HG03095 (cell line): Measurements from ENCODE around the gene MGLL.
A peak's percentile ranks its signal among the peaks of the same experiment; 100 is the strongest.

ENCODE experiments used
- ATAC-seq: cut with Tn5 transposase; IDR thresholded peaks from one replicate; pipeline ENCODE4 v1.9.1; 2021; ENCODE audit warnings: moderate library complexity; ENCODE audit not compliant: unreplicated experiment

The MGLL gene

GRCh38 chr3:127775398-127776109 lies 46.8 kb downstream of the MGLL start:
- ATAC-seq: no peak

DNA sequence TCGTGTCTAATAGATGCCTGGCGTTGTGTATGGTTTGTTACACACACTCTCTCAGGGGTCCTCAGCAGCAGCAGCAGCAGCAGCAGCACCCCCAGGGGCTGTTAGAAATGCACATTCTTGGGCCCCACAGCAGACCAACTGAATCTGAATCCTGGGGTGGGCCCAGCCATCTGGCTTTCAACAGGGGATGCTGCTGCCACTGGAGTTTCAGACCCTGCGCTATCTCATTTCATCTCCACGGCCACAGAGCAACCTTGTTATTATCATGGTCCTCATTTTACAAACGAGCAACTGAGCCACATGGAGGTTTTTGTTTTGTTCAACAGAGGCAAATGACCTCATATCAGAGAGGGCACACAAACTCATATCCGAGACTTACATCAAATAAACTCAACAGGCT lies 47.7 kb downstream of the MGLL start:
- ATAC-seq: no peak

- ATAC-seq: no peak
Measured at GRCh38 chr3:127773752-127774395, 48.4 kb downstream of the MGLL start.

- ATAC-seq: no peak
Measured at GRCh38 chr3:127772827-127773751, 49.2 kb downstream of the MGLL start.

DNA sequence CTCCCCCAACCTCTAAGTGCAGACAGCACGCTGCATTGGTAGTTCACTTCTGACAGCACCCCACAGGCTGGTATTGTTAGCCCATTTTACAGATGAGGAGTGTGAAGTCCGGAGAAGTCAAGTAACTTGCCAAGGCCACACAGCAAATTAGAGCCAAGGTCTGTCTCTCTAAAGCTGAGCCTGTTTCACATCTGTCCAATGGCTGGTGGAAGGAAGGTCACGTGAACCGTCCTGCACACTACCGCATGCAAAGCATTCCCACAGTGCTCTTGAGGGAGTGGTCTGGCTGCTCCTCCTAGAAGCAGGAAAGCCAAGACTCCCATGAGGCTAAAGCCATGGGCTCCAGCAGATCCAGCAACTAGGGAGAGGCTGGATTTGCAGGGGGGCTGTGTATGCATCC lies 50.0 kb downstream of the MGLL start:
- ATAC-seq: no peak

DNA sequence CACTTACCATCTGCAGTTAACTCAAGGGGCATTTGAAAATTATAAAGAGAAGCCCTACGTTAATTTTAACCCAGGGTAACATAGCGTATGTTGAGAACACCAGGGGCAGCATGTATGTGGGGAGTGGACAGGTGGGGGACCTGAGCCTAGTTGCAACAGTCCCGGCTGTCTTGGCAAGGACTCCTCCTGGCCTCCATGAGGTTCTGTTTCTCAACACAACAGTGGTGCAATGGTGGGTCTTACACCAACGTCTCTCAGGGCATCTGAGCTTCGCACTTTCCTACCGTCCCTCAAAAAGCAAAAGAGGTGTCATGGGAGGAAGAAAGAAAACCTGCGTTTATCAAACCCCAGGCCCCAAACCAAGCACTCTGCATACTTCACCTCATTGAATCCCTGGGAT lies 50.6 kb downstream of the MGLL start:
- no peak for ATAC-seq

GRCh38 chr3:127770671-127771355 lies 51.5 kb downstream of the MGLL start:
- ATAC-seq: no peak

DNA sequence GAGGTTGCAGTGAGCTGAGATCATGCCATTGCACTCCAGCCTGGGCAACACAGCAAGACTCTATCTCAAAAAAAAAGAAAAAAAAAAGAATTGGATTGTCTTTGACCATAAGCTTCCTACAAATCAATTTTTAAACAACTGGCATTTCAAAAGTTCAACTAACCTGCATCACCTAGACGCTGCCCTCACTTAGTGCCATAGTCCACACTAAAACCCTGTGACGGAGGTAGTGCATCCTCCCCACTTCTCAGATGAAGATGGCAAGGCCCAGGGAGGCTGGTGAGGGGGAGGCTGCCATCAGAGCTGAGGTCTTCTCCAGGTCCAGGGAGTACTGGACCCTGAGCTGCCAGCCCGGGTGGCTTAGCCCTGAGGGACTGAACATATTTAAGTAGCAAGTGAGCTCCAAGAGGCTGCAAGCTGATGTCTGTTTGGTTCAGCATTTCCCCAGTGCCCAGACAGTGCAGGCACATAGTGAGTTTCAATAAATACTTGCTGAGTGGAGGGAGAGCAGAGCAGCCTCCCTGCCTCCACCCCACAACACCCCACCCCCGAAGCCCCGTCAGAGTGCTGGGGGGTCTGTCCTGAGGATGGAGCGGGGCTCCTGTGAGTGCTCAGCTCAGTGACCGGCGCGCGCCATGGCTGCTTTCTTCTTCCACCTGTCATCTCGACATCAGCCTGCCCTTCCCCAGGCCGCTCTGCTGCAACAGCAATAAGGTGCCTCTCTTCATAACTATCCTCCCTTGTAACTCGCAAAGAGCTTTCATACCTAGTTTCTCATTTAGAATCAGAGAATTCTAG lies 52.8 kb downstream of the MGLL start:
- no peak for ATAC-seq

DNA sequence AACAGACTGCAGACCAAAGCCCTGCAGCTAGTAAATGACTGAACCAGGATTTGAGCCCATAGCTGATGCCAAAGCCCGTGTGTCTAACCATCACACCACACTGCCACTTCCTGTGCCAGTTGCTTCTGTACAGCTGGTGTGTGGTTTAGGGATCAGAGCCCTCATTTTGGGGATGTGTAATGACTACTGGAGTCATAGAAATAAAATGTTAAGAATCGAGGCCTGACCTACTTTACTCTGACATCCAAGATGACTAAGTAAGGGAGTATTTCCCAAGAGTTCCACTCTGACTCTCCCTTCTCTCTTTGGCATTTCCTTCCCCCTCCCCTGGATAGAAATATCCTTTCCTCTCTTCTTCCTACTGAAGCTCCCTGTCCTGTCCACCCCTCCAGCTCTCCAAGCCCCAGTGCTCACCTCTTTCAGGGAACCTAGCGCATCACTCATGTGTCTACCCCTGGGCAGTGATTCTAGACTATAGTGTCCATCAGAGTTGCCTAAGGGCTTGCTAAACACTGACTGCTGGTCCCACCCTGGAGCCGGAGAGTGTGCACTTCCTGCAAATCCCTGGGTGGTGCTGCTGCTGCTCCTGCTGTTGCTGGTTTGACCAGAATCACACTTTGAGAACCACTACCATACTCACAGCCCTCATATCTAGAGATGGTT lies 53.8 kb downstream of the MGLL start:
- ATAC-seq: no peak

- no peak for ATAC-seq
Measured at GRCh38 chr3:127767126-127767525, 55.2 kb downstream of the MGLL start.

DNA sequence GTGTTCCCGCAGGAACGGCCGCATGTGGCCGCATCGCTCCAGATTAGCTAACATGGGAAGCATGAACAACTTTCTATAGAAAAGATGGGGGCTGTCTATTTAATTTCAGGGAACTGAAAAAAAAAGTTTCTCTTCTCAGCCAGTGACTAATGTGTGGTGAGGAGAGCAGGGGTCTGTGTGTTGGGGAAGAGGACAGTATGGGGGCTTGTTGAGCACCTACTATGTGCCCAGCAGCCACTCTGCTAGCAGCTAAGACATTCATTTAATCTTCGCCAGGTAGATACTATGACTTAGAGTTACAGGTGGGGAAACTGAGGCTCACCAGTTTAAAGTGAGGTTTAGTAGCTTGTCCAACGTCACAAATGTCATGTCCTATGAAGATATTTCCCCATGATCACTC lies 56.6 kb downstream of the MGLL start:
- ATAC-seq: no peak

- ATAC-seq: no peak
Measured at GRCh38 chr3:127764841-127765362, 57.4 kb downstream of the MGLL start.

GRCh38 chr3:127764301-127764700 lies 58.0 kb downstream of the MGLL start:
- no peak for ATAC-seq

DNA sequence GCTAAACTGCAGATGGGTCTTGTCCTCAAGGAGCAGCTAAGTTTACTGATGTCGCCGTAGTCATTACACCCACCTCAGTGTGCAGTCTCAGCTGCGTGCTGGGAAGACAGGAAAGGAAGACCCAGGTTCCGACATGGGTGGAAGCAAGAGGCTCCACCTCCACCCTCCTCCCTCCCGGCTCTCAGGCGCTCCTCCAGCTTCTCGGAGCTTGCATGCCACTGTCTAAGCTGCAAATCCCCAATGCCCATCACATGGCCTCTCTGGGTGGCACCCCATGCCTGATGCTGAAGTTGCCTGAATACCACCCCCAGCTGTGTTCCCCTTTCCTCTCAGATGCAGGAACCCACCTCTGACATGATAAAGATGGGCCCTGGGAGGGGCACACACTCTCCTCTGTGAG lies 58.5 kb downstream of the MGLL start:
- no peak for ATAC-seq

- no peak for ATAC-seq
Measured at GRCh38 chr3:127763337-127763736, 59.0 kb downstream of the MGLL start.

GRCh38 chr3:127762787-127763105 lies 59.6 kb downstream of the MGLL start:
- no peak for ATAC-seq

DNA sequence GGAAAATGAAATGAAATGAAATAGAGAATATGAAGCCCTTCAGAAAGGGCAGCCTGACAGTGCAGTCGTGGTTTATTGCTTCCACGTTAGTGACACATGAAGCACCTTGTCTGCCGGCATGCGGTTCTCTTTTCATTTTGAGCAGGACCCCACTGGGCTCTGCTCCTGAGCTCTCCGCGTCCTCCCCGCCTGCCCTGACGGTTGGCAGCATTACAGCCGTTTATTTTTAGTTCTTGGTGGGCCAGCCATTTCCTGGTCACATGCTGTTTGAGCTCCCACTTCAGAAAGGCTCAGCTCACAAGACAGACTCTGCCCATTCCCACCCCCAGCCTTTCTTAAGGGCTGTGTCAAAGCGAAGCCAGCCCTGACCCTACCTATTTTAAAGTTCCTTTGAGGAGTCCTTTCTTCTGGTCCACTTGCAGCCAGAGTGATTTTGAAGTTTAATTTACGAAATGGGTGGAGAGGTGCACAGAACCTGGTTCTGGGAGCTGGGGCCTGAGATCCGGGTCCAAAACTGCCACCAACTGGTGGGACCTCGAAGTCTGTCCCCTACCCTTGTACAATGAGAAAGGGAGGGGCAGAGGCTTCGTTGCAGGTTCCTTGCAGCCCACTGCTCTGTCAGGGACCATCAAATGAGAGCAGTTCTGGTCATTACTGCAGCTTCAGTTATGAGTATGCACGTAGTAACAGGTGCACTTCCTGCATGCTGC lies 60.1 kb downstream of the MGLL start:
- ATAC-seq: peak; percentile 60

GRCh38 chr3:127761441-127761801 lies 60.9 kb downstream of the MGLL start:
- no peak for ATAC-seq

GRCh38 chr3:127760791-127761440 lies 61.4 kb downstream of the MGLL start:
- no peak for ATAC-seq
